Activated T-helper 17 cell treated with anti-CD3 and anti-CD28 coated beads, Interleukin-2, amount 50 U/mL, for 72 hours (primary cell): Measurements from ENCODE around the gene SKAP2. TPM values are rescaled to one million over a fixed set of nuclear protein-coding genes. Genes with fewer than 3 reads are reported as not detected.
"Not testable (repeated sequence)": the region's sequence is repeated elsewhere in the genome, so short reads cannot be mapped to it uniquely, and the experiment has no call there.

Experiments
- ATAC-seq: fragments of 150-1000 bp; cut with Tn5 transposase; replicated peaks from 2 replicates; pipeline ENCODE4 v1.10.0; 2021; ENCODE audit warnings: mild to moderate bottlenecking, moderate library complexity
- H3K27ac Mint-ChIP-seq: one replicate; pipeline ENCODE4 v1.8.0; 2022; ENCODE audit warnings: mixed read lengths
- H3K27me3 Mint-ChIP-seq: one replicate; pipeline ENCODE4 v1.8.0; 2022; ENCODE audit warnings: mixed read lengths
- H3K36me3 Mint-ChIP-seq: one replicate; pipeline ENCODE4 v1.8.0; 2022; ENCODE audit warnings: low read depth, mild to moderate bottlenecking, mixed read lengths
- H3K4me1 Mint-ChIP-seq: one replicate; pipeline ENCODE4 v1.8.0; 2022; ENCODE audit warnings: mixed read lengths
- H3K4me3 Mint-ChIP-seq: one replicate; pipeline ENCODE4 v1.8.0; 2022; ENCODE audit warnings: mild to moderate bottlenecking, mixed read lengths
- H3K9me3 Mint-ChIP-seq: one replicate; pipeline ENCODE4 v1.8.0; 2022; ENCODE audit warnings: mixed read lengths
- total RNA-seq, 2 donors: library from RNA; stranded (reverse); gene quantifications; one replicate each; pipeline ENCODE4 v1.2.3, GENCODE V29; 2022

Gene SKAP2
- total RNA-seq, 2 donors from 2014 or later: 11.5 to 14.3 TPM

- no peaks in the 10 kb centered on the region for H3K27me3 Mint-ChIP-seq
- ATAC-seq: no peak
- no peak overlapping the region for H3K27ac Mint-ChIP-seq
- H3K9me3 Mint-ChIP-seq: no peaks in the 10 kb centered on the region
- H3K4me1 Mint-ChIP-seq: no peaks in the 10 kb centered on the region
- H3K4me3 Mint-ChIP-seq: no peak overlapping the region
- H3K36me3 Mint-ChIP-seq: no peaks in the 10 kb centered on the region
Measured at GRCh38 chr7:26843705-26844104, 20.7 kb downstream of the SKAP2 start.

GRCh38 chr7:26842897-26843296 is 21.5 kb downstream of the SKAP2 start:
- Mint-ChIP-seq H3K4me3 (no peak overlapping the region), H3K9me3 (no peaks in the 10 kb centered on the region), H3K27me3 (no peaks in the 10 kb centered on the region), H3K4me1 (no peaks in the 10 kb centered on the region), H3K36me3 (no peaks in the 10 kb centered on the region), H3K27ac (no peak overlapping the region)
- no peak for ATAC-seq

GRCh38 chr7:26841003-26841739 is 23.2 kb downstream of the SKAP2 start:
- Mint-ChIP-seq H3K9me3 (no peaks in the 10 kb centered on the region), H3K27me3 (no peaks in the 10 kb centered on the region), H3K4me1 (no peaks in the 10 kb centered on the region), H3K4me3 (no peak overlapping the region), H3K36me3 (no peaks in the 10 kb centered on the region), H3K27ac (no peak overlapping the region)
- ATAC-seq: no peak

- H3K36me3 Mint-ChIP-seq, ATAC-seq, H3K4me1 Mint-ChIP-seq, H3K27ac Mint-ChIP-seq, H3K4me3 Mint-ChIP-seq, H3K9me3 Mint-ChIP-seq, H3K27me3 Mint-ChIP-seq: not testable (repeated sequence)
Measured at GRCh38 chr7:26836793-26837192, 27.6 kb downstream of the SKAP2 start.

- no peak overlapping the region for H3K27ac Mint-ChIP-seq
- no peak for ATAC-seq
Measured at GRCh38 chr7:26815426-26815825, 49.0 kb downstream of the SKAP2 start.

GRCh38 chr7:26813432-26813831 is 51.0 kb downstream of the SKAP2 start:
- Mint-ChIP-seq H3K4me1 (no peaks in the 10 kb centered on the region), H3K4me3 (no peak overlapping the region), H3K9me3 (no peaks in the 10 kb centered on the region)

More at GRCh38 chr7:26815426-26815825, 49.0 kb downstream of the SKAP2 start:
- Mint-ChIP-seq H3K4me1 (no peaks in the 10 kb centered on the region), H3K36me3 (no peaks in the 10 kb centered on the region), H3K4me3 (no peak overlapping the region), H3K9me3 (no peaks in the 10 kb centered on the region), H3K27me3 (peaks cover 5% of the 10 kb centered on the region)

GRCh38 chr7:26794541-26794940 is 69.8 kb downstream of the SKAP2 start:
- no peaks in the 10 kb centered on the region for H3K36me3 Mint-ChIP-seq
- no peaks in the 10 kb centered on the region for H3K9me3 Mint-ChIP-seq
- H3K4me1 Mint-ChIP-seq: no peaks in the 10 kb centered on the region
- no peak overlapping the region for H3K27ac Mint-ChIP-seq
- no peak for ATAC-seq
- no peak overlapping the region for H3K4me3 Mint-ChIP-seq
- peaks cover 5% of the 10 kb centered on the region for H3K27me3 Mint-ChIP-seq

More at GRCh38 chr7:26813432-26813831, 51.0 kb downstream of the SKAP2 start:
- ATAC-seq: no peak
- Mint-ChIP-seq H3K27me3 (peaks cover 5% of the 10 kb centered on the region), H3K36me3 (no peaks in the 10 kb centered on the region), H3K27ac (no peak overlapping the region)

GRCh38 chr7:26792576-26792975 is 71.8 kb downstream of the SKAP2 start:
- Mint-ChIP-seq H3K36me3 (no peaks in the 10 kb centered on the region), H3K4me3 (no peak overlapping the region), H3K4me1 (no peaks in the 10 kb centered on the region), H3K27me3 (no peaks in the 10 kb centered on the region), H3K27ac (no peak overlapping the region), H3K9me3 (no peaks in the 10 kb centered on the region)
- no peak for ATAC-seq

GRCh38 chr7:26792006-26792405 is 72.4 kb downstream of the SKAP2 start:
- H3K27ac Mint-ChIP-seq: no peak overlapping the region
- no peaks in the 10 kb centered on the region for H3K4me1 Mint-ChIP-seq
- H3K9me3 Mint-ChIP-seq: no peaks in the 10 kb centered on the region
- H3K27me3 Mint-ChIP-seq: no peaks in the 10 kb centered on the region
- H3K36me3 Mint-ChIP-seq: no peaks in the 10 kb centered on the region
- no peak for ATAC-seq
- no peak overlapping the region for H3K4me3 Mint-ChIP-seq

- ATAC-seq: no peak
- Mint-ChIP-seq H3K9me3 (no peaks in the 10 kb centered on the region), H3K27me3 (no peaks in the 10 kb centered on the region), H3K36me3 (no peaks in the 10 kb centered on the region), H3K4me1 (no peaks in the 10 kb centered on the region), H3K4me3 (no peak overlapping the region), H3K27ac (no peak overlapping the region)
Measured at GRCh38 chr7:26789481-26790184, 74.8 kb downstream of the SKAP2 start.

- ATAC-seq: no peak
- H3K9me3 Mint-ChIP-seq: no peaks in the 10 kb centered on the region
- H3K27ac Mint-ChIP-seq: no peak overlapping the region
- no peak overlapping the region for H3K4me3 Mint-ChIP-seq
- no peaks in the 10 kb centered on the region for H3K36me3 Mint-ChIP-seq
- H3K27me3 Mint-ChIP-seq: no peaks in the 10 kb centered on the region
- no peaks in the 10 kb centered on the region for H3K4me1 Mint-ChIP-seq
Measured at GRCh38 chr7:26787701-26788100, 76.7 kb downstream of the SKAP2 start.

- Mint-ChIP-seq H3K36me3 (no peaks in the 10 kb centered on the region), H3K9me3 (no peaks in the 10 kb centered on the region), H3K27me3 (no peaks in the 10 kb centered on the region), H3K4me3 (no peak overlapping the region), H3K27ac (no peak overlapping the region), H3K4me1 (no peaks in the 10 kb centered on the region)
- no peak for ATAC-seq
Measured at GRCh38 chr7:26784118-26784517, 80.3 kb downstream of the SKAP2 start.

GRCh38 chr7:26782501-26782900 is 81.9 kb downstream of the SKAP2 start:
- H3K36me3 Mint-ChIP-seq: no peaks in the 10 kb centered on the region
- H3K27me3 Mint-ChIP-seq: no peaks in the 10 kb centered on the region
- no peak overlapping the region for H3K4me3 Mint-ChIP-seq
- H3K9me3 Mint-ChIP-seq: no peaks in the 10 kb centered on the region
- no peaks in the 10 kb centered on the region for H3K4me1 Mint-ChIP-seq
- no peak for ATAC-seq
- no peak overlapping the region for H3K27ac Mint-ChIP-seq

- H3K4me3 Mint-ChIP-seq: no peak overlapping the region
- ATAC-seq: no peak
Measured at GRCh38 chr7:26779978-26780595, 84.3 kb downstream of the SKAP2 start.

GRCh38 chr7:26777385-26777784 is 87.0 kb downstream of the SKAP2 start:
- Mint-ChIP-seq H3K4me3 (no peak overlapping the region), H3K27me3 (no peaks in the 10 kb centered on the region), H3K9me3 (peaks cover 7% of the 10 kb centered on the region), H3K27ac (no peak overlapping the region), H3K36me3 (no peaks in the 10 kb centered on the region), H3K4me1 (no peaks in the 10 kb centered on the region)
- no peak for ATAC-seq

More at GRCh38 chr7:26779978-26780595, 84.3 kb downstream of the SKAP2 start:
- Mint-ChIP-seq H3K9me3 (no peaks in the 10 kb centered on the region), H3K36me3 (no peaks in the 10 kb centered on the region), H3K27ac (no peak overlapping the region), H3K27me3 (no peaks in the 10 kb centered on the region), H3K4me1 (no peaks in the 10 kb centered on the region)
